ENCODE measurements around the gene VAV1. TPM values are rescaled to one million over a fixed set of nuclear protein-coding genes. Genes with fewer than 3 reads are reported as not detected.
"Not testable (repeated sequence)": the region's sequence is repeated elsewhere in the genome, so short reads cannot be mapped to it uniquely, and the experiment has no call there.

Gene VAV1
- total and polyA plus RNA-seq, 9 donors, result 0.71 to 5.0 (median 2.0) TPM

DNA sequence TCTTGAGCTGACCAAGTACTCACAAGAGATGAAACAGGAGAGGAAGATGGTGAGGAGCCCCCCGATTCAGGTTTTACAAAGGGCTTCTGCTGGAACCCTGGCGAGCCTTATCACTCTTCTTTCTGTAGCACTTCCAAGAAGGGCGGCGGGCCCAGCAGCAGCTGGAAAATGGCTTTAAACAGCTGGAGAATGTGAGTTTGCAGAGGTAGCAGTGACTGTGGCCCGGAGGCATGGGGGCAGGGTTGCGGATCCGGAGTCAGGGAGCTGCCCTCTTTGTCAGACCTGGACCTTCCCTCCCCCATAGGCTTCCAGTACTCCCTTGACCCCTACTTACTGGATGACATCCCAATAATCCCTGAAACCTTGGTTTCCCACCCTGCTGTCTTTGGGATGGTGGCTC, 29.4 kb upstream of the VAV1 start:
- no peaks in the 10 kb centered on the region for H3K36me3 ChIP-seq
- H3K27ac ChIP-seq, result peak overlapping the region in 1 of 2 donors; percentile 5
- intact Hi-C loops (cut with DNase I), result loop anchor here in 1 of 4 donors (10.0 kb wide), 1 partner anchor 528 kb away; no protein-coding TSS in a partner anchor
- TF ChIP-seq, protein P1, sequence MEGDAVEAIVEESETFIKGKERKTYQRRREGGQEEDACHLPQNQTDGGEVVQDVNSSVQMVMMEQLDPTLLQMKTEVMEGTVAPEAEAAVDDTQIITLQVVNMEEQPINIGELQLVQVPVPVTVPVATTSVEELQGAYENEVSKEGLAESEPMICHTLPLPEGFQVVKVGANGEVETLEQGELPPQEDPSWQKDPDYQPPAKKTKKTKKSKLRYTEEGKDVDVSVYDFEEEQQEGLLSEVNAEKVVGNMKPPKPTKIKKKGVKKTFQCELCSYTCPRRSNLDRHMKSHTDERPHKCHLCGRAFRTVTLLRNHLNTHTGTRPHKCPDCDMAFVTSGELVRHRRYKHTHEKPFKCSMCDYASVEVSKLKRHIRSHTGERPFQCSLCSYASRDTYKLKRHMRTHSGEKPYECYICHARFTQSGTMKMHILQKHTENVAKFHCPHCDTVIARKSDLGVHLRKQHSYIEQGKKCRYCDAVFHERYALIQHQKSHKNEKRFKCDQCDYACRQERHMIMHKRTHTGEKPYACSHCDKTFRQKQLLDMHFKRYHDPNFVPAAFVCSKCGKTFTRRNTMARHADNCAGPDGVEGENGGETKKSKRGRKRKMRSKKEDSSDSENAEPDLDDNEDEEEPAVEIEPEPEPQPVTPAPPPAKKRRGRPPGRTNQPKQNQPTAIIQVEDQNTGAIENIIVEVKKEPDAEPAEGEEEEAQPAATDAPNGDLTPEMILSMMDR (IDR thresholded peaks at IDR 0.05), result no peak
- TF ChIP-seq POLR2A (IDR thresholded peaks at IDR 0.05) (no peak), EP300 (IDR thresholded peaks at IDR 0.05) (no peak)
- H3K4me3 ChIP-seq, result no peak overlapping the region
- WGBS, 3 donors, result 21 to 38% (median 24%) methylated on average over 7 of the region's 7 CpGs
- DNase-seq, result no peak
- peaks cover 24% of the 10 kb centered on the region for H3K4me1 ChIP-seq (ENCODE audit: insufficient read depth)
- no peaks in the 10 kb centered on the region for H3K27me3 ChIP-seq
- no peaks in the 10 kb centered on the region for H3K9me3 ChIP-seq

DNA sequence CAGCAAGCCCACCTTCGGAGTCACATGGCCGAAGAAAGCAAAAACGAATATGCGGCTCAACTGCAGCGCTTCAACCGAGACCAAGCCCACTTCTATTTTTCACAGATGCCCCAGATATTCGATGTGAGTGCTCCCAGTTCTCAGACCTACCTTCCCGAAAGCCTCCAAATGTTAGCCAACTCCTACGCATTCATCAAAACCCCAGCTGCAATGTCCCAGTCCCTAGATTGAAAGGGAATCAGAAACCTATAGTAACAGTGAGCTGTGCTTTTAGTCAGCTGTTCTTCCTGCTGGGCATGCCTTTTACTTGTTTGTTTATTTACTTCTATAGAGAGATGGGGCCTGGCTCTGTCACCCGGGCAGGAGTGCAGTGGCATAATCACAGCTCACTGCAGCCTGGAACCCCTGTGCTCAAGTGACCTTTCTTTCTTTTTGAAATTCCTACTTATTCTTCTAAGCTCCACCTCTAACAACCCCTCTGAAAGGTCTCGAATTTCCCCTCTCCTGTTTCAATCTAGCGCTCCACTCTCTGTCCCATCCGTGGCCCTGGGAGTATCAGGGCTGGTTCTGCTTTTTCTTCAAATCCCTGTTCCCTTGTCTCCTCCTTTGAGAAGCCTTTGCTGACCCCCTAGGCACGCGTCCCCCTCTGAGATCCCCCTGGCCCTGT, 28.7 kb upstream of the VAV1 start:
- no peak overlapping the region for H3K4me3 ChIP-seq
- intact Hi-C loops (cut with DNase I), result loop anchor here in 1 of 4 donors (10.0 kb wide), 1 partner anchor 529 kb away; no protein-coding TSS in a partner anchor
- H3K27me3 ChIP-seq, result no peaks in the 10 kb centered on the region
- TF ChIP-seq POLR2A (IDR thresholded peaks at IDR 0.05) (no peak), EP300 (IDR thresholded peaks at IDR 0.05) (no peak)
- TF ChIP-seq, protein P1 (IDR thresholded peaks at IDR 0.05), result no peak
- H3K4me1 ChIP-seq (ENCODE audit: insufficient read depth), result peaks cover 17% of the 10 kb centered on the region
- no peaks in the 10 kb centered on the region for H3K36me3 ChIP-seq
- no peaks in the 10 kb centered on the region for H3K9me3 ChIP-seq
- H3K27ac ChIP-seq, result peak overlapping the region; percentile 51
- no peak for DNase-seq
- WGBS, 3 donors, result 76 to 80% (median 80%) methylated on average over 15 of the region's 15 CpGs

DNA sequence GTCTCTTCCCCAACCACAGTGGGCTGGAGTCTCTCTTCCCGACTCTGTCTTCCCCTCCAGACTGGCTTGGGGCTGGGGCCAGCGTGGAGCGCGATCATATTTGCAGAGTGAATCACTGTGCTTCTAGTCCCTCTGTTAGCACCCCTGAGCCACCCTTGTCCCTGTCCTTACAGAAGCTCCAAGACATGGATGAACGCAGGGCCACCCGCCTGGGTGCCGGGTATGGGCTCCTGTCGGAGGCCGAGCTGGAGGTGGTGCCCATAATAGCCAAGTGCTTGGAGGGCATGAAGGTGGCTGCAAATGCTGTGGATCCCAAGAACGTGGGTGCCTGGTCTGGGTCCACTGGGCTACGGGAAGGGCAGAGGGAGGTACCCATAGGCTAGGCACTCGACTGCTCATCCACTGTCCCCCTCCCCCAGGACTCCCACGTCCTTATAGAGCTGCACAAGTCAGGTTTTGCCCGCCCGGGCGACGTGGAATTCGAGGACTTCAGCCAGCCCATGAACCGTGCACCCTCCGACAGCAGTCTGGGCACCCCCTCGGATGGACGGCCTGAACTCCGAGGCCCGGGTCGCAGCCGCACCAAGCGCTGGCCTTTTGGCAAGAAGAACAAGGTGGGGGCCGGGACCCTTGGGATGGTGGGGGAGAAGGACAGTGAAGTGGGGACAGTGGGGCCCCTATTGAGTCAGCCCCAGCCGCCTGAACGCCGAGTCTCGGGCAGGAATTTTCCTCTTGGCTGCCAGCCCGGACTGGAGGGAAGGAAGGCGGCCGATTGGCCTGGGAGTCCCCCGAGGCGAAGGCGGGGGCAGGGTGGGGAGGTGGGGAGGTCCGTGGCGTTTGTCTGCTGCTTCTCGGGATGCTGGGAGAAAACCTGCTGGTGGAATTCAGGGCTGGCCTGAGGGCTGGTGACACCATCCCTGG, 27.9 kb upstream of the VAV1 start:
- peak overlapping the region; percentile 51 for H3K27ac ChIP-seq
- no peaks in the 10 kb centered on the region for H3K9me3 ChIP-seq
- peak overlapping the region; percentile 16 for H3K4me3 ChIP-seq
- TF ChIP-seq, protein P1 (IDR thresholded peaks at IDR 0.05), result no peak
- TF ChIP-seq POLR2A (IDR thresholded peaks at IDR 0.05), result no peak
- no peak for TF ChIP-seq EP300 (IDR thresholded peaks at IDR 0.05)
- H3K36me3 ChIP-seq, result no peaks in the 10 kb centered on the region
- H3K4me1 ChIP-seq (ENCODE audit: insufficient read depth), result peaks cover 14% of the 10 kb centered on the region
- peak; percentile 90 to 94 (median 93) for DNase-seq
- WGBS, 3 donors, result 12 to 16% (median 14%) methylated on average over 38 to 41 of the region's 41 CpGs
- intact Hi-C loops (cut with DNase I), result loop anchor here in 1 of 4 donors (10.0 kb wide), 1 partner anchor 530 kb away; no protein-coding TSS in a partner anchor
- H3K27me3 ChIP-seq, result no peaks in the 10 kb centered on the region

DNA sequence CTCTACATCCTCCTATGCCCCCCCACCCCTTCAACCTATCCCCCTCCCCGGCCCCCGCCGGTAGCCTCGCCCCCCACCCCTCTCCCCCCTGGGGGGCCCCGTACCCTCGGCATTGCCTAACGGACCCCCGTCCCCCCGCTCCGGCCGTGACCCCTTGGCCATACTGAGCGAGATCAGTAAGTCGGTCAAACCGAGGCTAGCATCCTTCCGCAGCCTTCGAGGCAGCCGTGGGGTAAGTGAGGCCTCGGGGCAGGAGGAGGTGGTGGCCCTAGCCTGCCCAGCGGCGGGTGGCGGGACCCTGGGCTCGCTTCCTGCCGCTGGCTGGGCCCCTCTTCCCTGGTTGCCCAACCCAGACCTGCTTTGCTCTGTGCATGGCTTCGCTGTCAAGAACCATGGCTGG, 26.5 kb upstream of the VAV1 start:
- Histone ChIP-seq H3K27me3 (no peaks in the 10 kb centered on the region), H3K27ac (no peak overlapping the region), H3K36me3 (no peaks in the 10 kb centered on the region), H3K4me3 (no peak overlapping the region), H3K9me3 (no peaks in the 10 kb centered on the region), H3K4me1 (ENCODE audit: insufficient read depth) (peaks cover 14% of the 10 kb centered on the region)
- intact Hi-C loops (cut with DNase I), result loop anchor here in 1 of 4 donors (10.0 kb wide), 1 partner anchor 531 kb away; no protein-coding TSS in a partner anchor
- DNase-seq, result peak in 1 of 5 donors; percentile 50
- WGBS, 3 donors, result 83 to 88% (median 85%) methylated on average over 24 of the region's 24 CpGs
- TF ChIP-seq, protein P1 (IDR thresholded peaks at IDR 0.05), result no peak
- TF ChIP-seq EP300 (IDR thresholded peaks at IDR 0.05) (no peak), POLR2A (IDR thresholded peaks at IDR 0.05) (no peak)

DNA sequence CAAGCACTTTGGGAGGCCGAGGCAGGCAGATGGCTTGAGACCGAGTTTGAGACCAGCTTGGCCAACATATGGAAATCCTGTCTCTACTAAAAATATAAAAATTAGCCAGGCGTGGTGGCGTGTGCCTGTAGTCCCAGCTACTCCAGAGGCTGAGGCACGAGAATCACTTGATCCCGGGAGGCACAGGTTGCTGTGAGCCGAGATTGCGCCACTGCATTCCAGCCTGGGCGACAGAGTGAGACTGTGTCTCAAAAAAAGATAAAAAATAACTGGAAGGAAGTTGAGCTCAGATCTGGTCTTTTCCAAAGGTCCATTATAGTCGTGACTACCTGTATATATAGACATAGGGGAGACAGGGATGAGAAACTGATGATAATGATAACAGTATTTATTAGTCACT, 24.0 kb upstream of the VAV1 start:
- intact Hi-C loops (cut with DNase I), result loop anchor here in 1 of 4 donors (10.0 kb wide), 1 partner anchor 534 kb away; no protein-coding TSS in a partner anchor
- not testable (repeated sequence) for DNase-seq, H3K36me3 ChIP-seq, H3K27ac ChIP-seq, H3K4me3 ChIP-seq, H3K27me3 ChIP-seq, H3K9me3 ChIP-seq
- WGBS, 3 donors, result 88 to 92% (median 91%) methylated on average over 10 of the region's 10 CpGs
- H3K4me1 ChIP-seq (ENCODE audit: insufficient read depth), result peaks cover 13% of the 10 kb centered on the region

Data from ovary (tissue), 9 donors.